ENCODE measurements around the gene RAB3B.

GRCh38 chr1:51958824-51959223 lies 31.7 kb downstream of the RAB3B start:
- no peak for TF ChIP-seq CTCF (IDR thresholded peaks at IDR 0.05; ENCODE audit: low read depth, low read length)
- TF ChIP-seq EZH2phosphoT487 (IDR thresholded peaks at IDR 0.05; ENCODE audit: low read depth), result no peak

All from OCI-LY3 (cell line).